Smooth muscle cell (in vitro differentiated cells): Measurements from ENCODE around the gene ATG12. TPM values are rescaled to one million over a fixed set of nuclear protein-coding genes. Genes with fewer than 3 reads are reported as not detected.
"Not testable (repeated sequence)": the region's sequence is repeated elsewhere in the genome, so short reads cannot be mapped to it uniquely, and the experiment has no call there.

Experiments
- DNase-seq: peaks from one replicate; lab custom pipeline; 2025; ENCODE audit not compliant: unreplicated experiment; lab: John Stamatoyannopoulos, UW
- H2AFZ ChIP-seq: fragments of 200-600 bp; sonication (generic); 2 replicates; pipeline ENCODE4 v1.6.0; 2016; ENCODE audit warnings: antibody characterized with exemption, low read depth, mild to moderate bottlenecking
- H3F3A ChIP-seq: fragments of 200-600 bp; sonication (generic); 2 replicates; pipeline ENCODE4 v1.6.0; 2017; ENCODE audit warnings: antibody characterized with exemption, low read depth
- H3K27ac ChIP-seq: fragments of 200-600 bp; sonication (generic); 2 replicates; pipeline ENCODE4 v1.5.1; 2016; ENCODE audit warnings: low read depth, mild to moderate bottlenecking
- H3K27me3 ChIP-seq: fragments of 200-600 bp; sonication (generic); 2 replicates; pipeline ENCODE4 v1.6.1; 2016; ENCODE audit warnings: low read depth, mild to moderate bottlenecking
- H3K36me3 ChIP-seq: fragments of 200-600 bp; sonication (generic); 2 replicates; pipeline ENCODE4 v1.5.1; 2016; ENCODE audit warnings: low read depth
- H3K4me1 ChIP-seq: fragments of 200-600 bp; sonication (generic); 2 replicates; pipeline ENCODE4 v1.5.1; 2016; ENCODE audit warnings: low read depth
- H3K4me2 ChIP-seq: fragments of 200-600 bp; sonication (generic); 2 replicates; pipeline ENCODE4 v1.6.0; 2016; ENCODE audit warnings: mild to moderate bottlenecking
- H3K4me3 ChIP-seq: fragments of 200-600 bp; sonication (generic); 2 replicates; pipeline ENCODE4 v1.5.1; 2016; ENCODE audit warnings: mild to moderate bottlenecking
- H3K79me2 ChIP-seq: fragments of 200-600 bp; sonication (generic); 2 replicates; pipeline ENCODE4 v1.6.0; 2016; ENCODE audit warnings: low read depth, mild to moderate bottlenecking
- H3K9ac ChIP-seq: fragments of 200-600 bp; sonication (generic); 2 replicates; pipeline ENCODE4 v1.6.0; 2016; ENCODE audit warnings: low read depth
- H3K9me3 ChIP-seq: fragments of 200-600 bp; sonication (generic); replicated peaks from 2 replicates; pipeline ENCODE4 v1.5.1; 2016; ENCODE audit warnings: low read depth
- H4K20me1 ChIP-seq: fragments of 200-600 bp; sonication (generic); 2 replicates; pipeline ENCODE4 v1.6.0; 2016; ENCODE audit warnings: low read depth
- CTCF ChIP-seq: fragments of 200-600 bp; sonication (generic); IDR thresholded peaks from 2 replicates; pipeline ENCODE4 v1.5.1; 2017; ENCODE audit warnings: borderline replicate concordance, mild to moderate bottlenecking, antibody characterized with exemption; ENCODE audit not compliant: insufficient read depth, poor library complexity, severe bottlenecking
- WGBS: methylation state at CpG from one replicate; pipeline ENCODE4 v1.1.7; 2016; ENCODE audit warnings: low lambda C conversion rate; 5-methylcytosine and 5-hydroxymethylcytosine counted together
- polyA plus RNA-seq: library from polyadenylated mRNA; unstranded; fragments of >200 nt; fragmentation: Nextera tagmentation; extraction: Ambion mirVana; gene quantifications from 2 replicates; pipeline ENCODE4 v1.2.1, GENCODE V29; 2016
- total RNA-seq: library from RNA; depleted of rRNA; stranded (reverse); fragments of >200 nt; gene quantifications from 2 replicates; pipeline ENCODE4 v1.2.3, GENCODE V29; 2014

Gene ATG12
- total and polyA plus RNA-seq, 2 experiments from 2014 or later = 58.6 to 139 TPM

GRCh38 chr5:115812372-115812771, 29.0 kb downstream of the ATG12 start:
- Histone ChIP-seq H3K4me3 (no peak overlapping the region), H3K4me1 (peaks cover 14% of the 10 kb centered on the region), H4K20me1 (no peaks in the 10 kb centered on the region), H3K79me2 (peaks cover 20% of the 10 kb centered on the region), H3K27ac (no peak overlapping the region), H3K36me3 (no peaks in the 10 kb centered on the region), H3K9me3 (no peaks in the 10 kb centered on the region), H3K4me2 (no peak overlapping the region), H3K9ac (no peak overlapping the region), H3K27me3 (peaks cover 14% of the 10 kb centered on the region), H2AFZ (no peak overlapping the region), H3F3A (peaks cover 2% of the 10 kb centered on the region)
- DNase-seq = no peak
- 94% methylated on average over 1 of the region's 1 CpG for WGBS
- TF ChIP-seq CTCF = no peak

- TF ChIP-seq CTCF = no peak
- Histone ChIP-seq H3K9me3 (no peaks in the 10 kb centered on the region), H3K4me3 (no peak overlapping the region), H2AFZ (no peak overlapping the region), H4K20me1 (no peaks in the 10 kb centered on the region), H3K27me3 (peaks cover 14% of the 10 kb centered on the region), H3K4me1 (peaks cover 14% of the 10 kb centered on the region), H3K79me2 (peaks cover 20% of the 10 kb centered on the region), H3K9ac (no peak overlapping the region), H3K36me3 (no peaks in the 10 kb centered on the region), H3F3A (peaks cover 12% of the 10 kb centered on the region), H3K27ac (no peak overlapping the region), H3K4me2 (no peak overlapping the region)
- DNase-seq = no peak
Observed at GRCh38 chr5:115811406-115811805, 30.0 kb downstream of the ATG12 start.

GRCh38 chr5:115810761-115811160, 30.6 kb downstream of the ATG12 start:
- Histone ChIP-seq H3K9ac (no peak overlapping the region), H3K4me3 (no peak overlapping the region), H3K79me2 (peaks cover 17% of the 10 kb centered on the region), H3K36me3 (no peaks in the 10 kb centered on the region), H3K27me3 (peaks cover 14% of the 10 kb centered on the region), H3K4me1 (peaks cover 14% of the 10 kb centered on the region), H4K20me1 (no peaks in the 10 kb centered on the region), H3K4me2 (no peak overlapping the region), H2AFZ (no peak overlapping the region), H3F3A (peaks cover 16% of the 10 kb centered on the region), H3K27ac (no peak overlapping the region), H3K9me3 (no peaks in the 10 kb centered on the region)
- TF ChIP-seq CTCF = no peak
- DNase-seq = no peak

GRCh38 chr5:115809946-115810345, 31.4 kb downstream of the ATG12 start:
- no peaks in the 10 kb centered on the region for H3K9me3 ChIP-seq
- H4K20me1 ChIP-seq = no peaks in the 10 kb centered on the region
- H3K27me3 ChIP-seq = peaks cover 7% of the 10 kb centered on the region
- no peak overlapping the region for H3K27ac ChIP-seq
- no peaks in the 10 kb centered on the region for H3K36me3 ChIP-seq
- no peak overlapping the region for H2AFZ ChIP-seq
- H3K9ac ChIP-seq = no peak overlapping the region
- no peak overlapping the region for H3K4me3 ChIP-seq
- no peak for DNase-seq
- WGBS = 98% methylated on average over 2 of the region's 2 CpGs
- peaks cover 9% of the 10 kb centered on the region for H3K79me2 ChIP-seq
- no peak for TF ChIP-seq CTCF
- peaks cover 14% of the 10 kb centered on the region for H3K4me1 ChIP-seq
- peaks cover 16% of the 10 kb centered on the region for H3F3A ChIP-seq
- H3K4me2 ChIP-seq = no peak overlapping the region

GRCh38 chr5:115808066-115808465, 33.3 kb downstream of the ATG12 start:
- not testable (repeated sequence) for H3K79me2 ChIP-seq, H3K9ac ChIP-seq, H3K4me1 ChIP-seq, H3K27ac ChIP-seq, H3K36me3 ChIP-seq, H3K4me3 ChIP-seq, H4K20me1 ChIP-seq, H3K4me2 ChIP-seq, H3K27me3 ChIP-seq, H3K9me3 ChIP-seq, DNase-seq, H2AFZ ChIP-seq
- 80% methylated on average over 2 of the region's 2 CpGs for WGBS
- H3F3A ChIP-seq = peaks cover 16% of the 10 kb centered on the region
